Cardiac fibroblast (primary cell): Measurements from ENCODE around the gene PSORS1C2.

Experiments used
- DNase-seq, 2 donors: peaks; one replicate each; pipeline versions ENCODE4 v3.0.0 to v3.0.0-alpha.2; 2010; ENCODE audit warnings: low read depth in 2 of 2
- H3K4me3 ChIP-seq, 2 donors: replicated peaks in 1 of 2; 1 replicate in 1 of 2; 2 replicates in 1 of 2; pipeline ENCODE4 v1.5.1; 2011; ENCODE audit warnings: low read depth in 2 of 2, low read length in 2 of 2, mild to moderate bottlenecking in 2 of 2, moderate library complexity in 1 of 2
- TF ChIP-seq, protein P1 (sequence below): IDR thresholded peaks from one replicate; pipeline ENCODE4 v1.5.1; 2011; ENCODE audit warnings: low read depth, mild to moderate bottlenecking, low read length, inconsistent platforms

The PSORS1C2 gene

DNA sequence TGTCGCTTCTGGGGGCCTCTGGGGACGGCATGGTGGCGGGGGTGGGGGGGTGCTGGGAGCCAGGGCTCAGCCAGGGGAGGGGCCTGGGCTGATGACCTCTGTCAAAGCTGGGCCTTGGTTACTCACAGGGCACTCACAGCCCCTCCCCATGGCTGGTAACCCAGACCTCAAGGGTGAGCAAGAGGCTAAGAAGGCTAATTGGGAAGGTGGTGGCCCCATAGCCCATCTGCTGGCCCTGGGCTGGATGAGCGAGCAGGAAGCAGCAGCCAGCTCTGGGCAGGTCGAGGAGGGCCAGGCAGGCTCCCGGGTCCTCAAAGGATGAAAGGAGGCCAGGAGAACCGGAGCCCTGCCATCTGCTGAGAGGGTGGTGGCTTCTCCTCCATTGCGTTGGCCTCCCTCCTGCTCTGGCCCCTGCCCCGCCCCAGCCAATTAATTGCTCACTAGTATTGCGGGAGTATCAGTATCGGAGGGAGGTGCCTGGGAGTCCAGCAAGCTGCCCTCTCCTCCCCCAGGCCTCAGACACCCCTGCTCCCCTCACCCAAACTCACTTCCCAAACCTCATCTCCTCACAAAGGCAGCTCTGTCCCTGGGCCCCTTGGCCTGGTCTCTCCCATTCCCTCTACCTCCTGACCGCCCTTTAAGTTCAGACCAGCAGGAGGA lies 17.6 kb downstream of the PSORS1C2 start:
- no peak for DNase-seq

GRCh38 chr6:31120151-31120915 lies 18.5 kb downstream of the PSORS1C2 start, which contains the start of gene CDSN:
CDSN (minus strand) TSS chr6:31120446; CDS start chr6:31120419, 27 bp downstream.
- TF ChIP-seq, protein P1, sequence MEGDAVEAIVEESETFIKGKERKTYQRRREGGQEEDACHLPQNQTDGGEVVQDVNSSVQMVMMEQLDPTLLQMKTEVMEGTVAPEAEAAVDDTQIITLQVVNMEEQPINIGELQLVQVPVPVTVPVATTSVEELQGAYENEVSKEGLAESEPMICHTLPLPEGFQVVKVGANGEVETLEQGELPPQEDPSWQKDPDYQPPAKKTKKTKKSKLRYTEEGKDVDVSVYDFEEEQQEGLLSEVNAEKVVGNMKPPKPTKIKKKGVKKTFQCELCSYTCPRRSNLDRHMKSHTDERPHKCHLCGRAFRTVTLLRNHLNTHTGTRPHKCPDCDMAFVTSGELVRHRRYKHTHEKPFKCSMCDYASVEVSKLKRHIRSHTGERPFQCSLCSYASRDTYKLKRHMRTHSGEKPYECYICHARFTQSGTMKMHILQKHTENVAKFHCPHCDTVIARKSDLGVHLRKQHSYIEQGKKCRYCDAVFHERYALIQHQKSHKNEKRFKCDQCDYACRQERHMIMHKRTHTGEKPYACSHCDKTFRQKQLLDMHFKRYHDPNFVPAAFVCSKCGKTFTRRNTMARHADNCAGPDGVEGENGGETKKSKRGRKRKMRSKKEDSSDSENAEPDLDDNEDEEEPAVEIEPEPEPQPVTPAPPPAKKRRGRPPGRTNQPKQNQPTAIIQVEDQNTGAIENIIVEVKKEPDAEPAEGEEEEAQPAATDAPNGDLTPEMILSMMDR: no peak
- H3K4me3 ChIP-seq: no peak within 1 kb of the TSS
- DNase-seq: no peak

More for the DNA sequence above, 17.6 kb downstream of the PSORS1C2 start:
- TF ChIP-seq, protein P1: no peak
- no peak overlapping the region for H3K4me3 ChIP-seq

DNA sequence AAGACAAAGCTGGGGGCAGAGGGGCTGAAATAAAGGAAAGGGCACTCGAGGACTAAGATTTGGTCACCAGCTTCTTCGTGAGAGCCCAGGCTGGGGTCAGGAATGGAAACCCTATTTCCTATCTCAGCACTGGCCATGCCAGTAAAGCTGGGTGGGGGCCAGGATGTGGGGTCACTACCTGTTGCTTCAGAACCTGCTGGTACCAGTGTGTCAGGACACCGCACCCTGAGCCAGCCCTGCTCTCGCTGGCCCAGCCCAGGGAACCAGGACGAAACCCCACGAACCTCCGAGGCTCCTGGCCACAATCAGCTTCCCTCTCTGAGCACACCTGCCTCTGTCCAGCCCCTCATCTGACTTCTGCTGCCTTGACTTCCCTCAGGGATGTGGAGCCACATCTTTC lies 20.7 kb downstream of the PSORS1C2 start:
- TF ChIP-seq, protein P1: no peak
- no peak overlapping the region for H3K4me3 ChIP-seq
- DNase-seq: no peak

- peak overlapping the region in 1 of 2 donors; percentile 1 for H3K4me3 ChIP-seq
- TF ChIP-seq, protein P1: no peak
- DNase-seq: peak; percentile 34 to 61
Observed at GRCh38 chr6:31116661-31117385, 22.0 kb downstream of the PSORS1C2 start.

GRCh38 chr6:31115941-31116560 lies 22.8 kb downstream of the PSORS1C2 start:
- TF ChIP-seq, protein P1: no peak
- DNase-seq: no peak
- no peak overlapping the region for H3K4me3 ChIP-seq

DNA sequence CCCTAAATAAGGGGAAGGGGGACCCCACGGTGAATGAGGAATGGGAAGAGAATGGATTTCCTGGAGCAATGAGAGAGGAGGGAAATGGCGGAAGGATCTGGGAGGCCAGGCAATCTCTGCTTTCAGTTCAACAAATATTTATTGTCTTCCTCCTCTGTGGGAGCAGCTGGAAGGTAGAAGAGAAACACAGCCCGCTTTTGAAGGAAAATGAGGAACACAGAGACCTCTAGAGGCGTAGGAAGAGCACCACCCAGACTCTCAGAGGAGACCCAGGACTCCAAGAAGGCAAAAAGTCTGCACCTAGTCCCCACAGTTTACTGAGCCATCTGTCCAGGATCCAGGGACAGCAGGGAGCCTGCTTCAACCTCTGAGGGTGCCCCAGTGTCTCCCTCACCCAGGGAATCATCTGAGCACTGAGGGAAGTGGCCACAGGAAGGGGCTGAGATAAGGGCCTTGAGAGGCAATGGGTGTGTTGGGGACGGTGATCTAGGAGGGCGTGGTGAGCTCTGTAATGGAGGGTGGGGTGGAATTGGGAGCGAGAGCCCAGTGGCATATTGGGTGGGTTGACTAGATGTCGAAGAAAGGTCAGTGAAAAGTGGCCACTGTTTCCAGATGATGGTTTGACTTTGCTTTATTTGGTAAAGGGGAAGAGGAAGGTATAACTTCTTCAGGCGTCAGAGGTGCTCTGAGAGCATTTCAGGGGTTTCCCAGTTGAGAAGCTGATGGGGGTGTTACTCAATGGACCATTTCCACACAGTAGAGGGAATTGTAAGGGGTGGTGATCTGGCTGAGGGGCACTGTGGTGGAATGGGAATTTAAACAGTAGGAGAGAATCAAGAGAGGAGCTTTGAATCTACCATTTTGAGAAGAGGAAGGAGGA lies 23.7 kb downstream of the PSORS1C2 start:
- peak; percentile 68 to 76 for DNase-seq
- TF ChIP-seq, protein P1: peak; percentile 29
- peak overlapping the region; percentile 27 to 39 for H3K4me3 ChIP-seq
